ENCODE measurements around the gene SLC15A5.

SLC15A5 gene, protein sequence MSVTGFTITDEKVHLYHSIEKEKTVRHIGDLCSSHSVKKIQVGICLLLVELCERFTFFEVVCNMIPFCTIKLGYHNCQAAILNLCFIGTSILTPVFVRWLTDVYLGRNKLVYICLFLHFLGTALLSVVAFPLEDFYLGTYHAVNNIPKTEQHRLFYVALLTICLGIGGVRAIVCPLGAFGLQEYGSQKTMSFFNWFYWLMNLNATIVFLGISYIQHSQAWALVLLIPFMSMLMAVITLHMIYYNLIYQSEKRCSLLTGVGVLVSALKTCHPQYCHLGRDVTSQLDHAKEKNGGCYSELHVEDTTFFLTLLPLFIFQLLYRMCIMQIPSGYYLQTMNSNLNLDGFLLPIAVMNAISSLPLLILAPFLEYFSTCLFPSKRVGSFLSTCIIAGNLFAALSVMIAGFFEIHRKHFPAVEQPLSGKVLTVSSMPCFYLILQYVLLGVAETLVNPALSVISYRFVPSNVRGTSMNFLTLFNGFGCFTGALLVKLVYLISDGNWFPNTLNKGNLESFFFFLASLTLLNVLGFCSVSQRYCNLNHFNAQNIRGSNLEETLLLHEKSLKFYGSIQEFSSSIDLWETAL

GRCh38 chr12:16277585-16277984 lies at the start of gene SLC15A5:
TSS of gene SLC15A5 (minus strand) at chr12:16277685. CDS start at chr12:16277685, 0 bp downstream.
- DNase-seq (ENCODE audit: low read depth) = no peak

DNA sequence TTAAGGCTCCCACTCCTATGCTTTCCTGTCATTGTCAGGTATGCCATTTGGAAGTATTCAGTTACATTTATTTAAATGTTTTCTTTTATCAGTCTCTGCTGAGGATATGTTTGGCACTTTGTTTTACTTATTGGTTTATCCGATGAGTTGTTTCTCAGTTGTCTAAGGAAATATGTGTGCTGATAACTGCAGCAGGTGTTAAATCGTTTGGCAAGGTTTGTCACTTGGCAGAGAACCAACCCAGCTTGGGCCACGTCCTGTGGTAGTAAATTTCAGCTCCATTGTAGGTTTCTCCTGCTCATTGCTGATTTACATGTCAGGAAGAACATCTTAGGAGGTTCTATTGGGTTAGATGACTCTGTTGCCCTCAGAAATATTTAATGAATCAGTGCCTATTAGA lies 47.9 kb upstream of the SLC15A5 start:
- DNase-seq (ENCODE audit: low read depth) = no peak

DNA sequence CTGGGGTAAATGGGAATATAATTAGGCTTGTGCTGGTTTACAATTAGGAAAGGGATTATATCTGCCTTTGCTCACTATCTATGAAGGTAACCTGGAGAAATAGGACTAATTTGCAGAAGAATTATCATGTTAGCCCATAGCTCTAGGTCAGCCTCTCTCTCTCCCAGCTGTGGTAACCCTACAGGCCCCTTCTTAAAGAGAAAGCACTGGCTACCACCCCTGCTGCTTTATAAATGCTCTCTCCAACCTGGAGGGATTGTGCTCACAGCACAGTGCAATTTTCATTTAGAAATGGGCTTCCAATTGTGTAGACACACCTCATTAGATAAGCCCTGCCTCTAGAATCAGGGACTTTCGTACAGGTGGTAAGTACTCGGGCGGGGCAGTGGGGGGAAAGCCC lies 47.3 kb upstream of the SLC15A5 start:
- no peak for DNase-seq (ENCODE audit: low read depth)

- DNase-seq (ENCODE audit: low read depth) = no peak
Observed at GRCh38 chr12:16324272-16324671, 46.8 kb upstream of the SLC15A5 start.

DNA sequence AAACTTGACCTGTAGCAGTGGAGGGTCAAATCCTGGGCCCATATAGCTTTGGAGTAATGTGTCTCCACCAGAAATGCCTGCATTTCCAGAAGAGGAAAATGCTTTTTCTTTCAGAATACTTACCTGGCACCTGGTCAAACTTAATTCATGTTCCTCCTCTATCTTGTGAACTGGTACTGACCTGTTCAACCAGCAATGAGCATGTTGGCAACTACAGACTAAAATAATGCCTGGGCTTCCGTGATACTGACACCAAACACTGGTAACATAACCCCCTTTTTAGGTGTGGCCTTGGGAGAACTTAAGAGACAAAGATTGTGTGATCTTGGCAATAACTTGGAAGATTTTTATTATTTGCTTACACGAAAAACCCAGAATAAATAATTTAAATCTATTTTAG lies 46.2 kb upstream of the SLC15A5 start:
- no peak for DNase-seq (ENCODE audit: low read depth)

- no peak for DNase-seq (ENCODE audit: low read depth)
Observed at GRCh38 chr12:16323010-16323409, 45.5 kb upstream of the SLC15A5 start.

- DNase-seq (ENCODE audit: low read depth) = no peak
Observed at GRCh38 chr12:16310934-16311333, 33.4 kb upstream of the SLC15A5 start.

GRCh38 chr12:16307856-16308475 lies 30.5 kb upstream of the SLC15A5 start:
- DNase-seq (ENCODE audit: low read depth) = no peak

DNA sequence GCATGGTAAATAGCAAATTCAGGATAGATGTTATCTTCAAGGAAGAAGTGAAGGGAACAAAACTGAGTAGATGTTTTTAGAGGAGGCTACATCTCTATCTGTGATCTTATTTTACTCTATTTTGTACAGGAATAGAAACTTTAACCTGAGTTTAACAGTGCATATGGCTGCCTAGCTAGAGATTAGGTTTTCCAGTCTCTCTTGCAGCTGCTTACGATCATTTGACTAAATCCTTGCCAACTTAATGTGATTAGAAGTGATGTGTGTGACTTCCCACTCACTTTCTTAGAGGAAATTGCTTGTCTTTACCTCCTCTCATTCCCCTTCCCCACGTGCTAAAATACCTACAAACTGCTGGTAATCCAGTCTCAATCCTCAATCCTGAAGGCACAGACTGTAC lies 26.5 kb upstream of the SLC15A5 start:
- DNase-seq (ENCODE audit: low read depth) = no peak

DNA sequence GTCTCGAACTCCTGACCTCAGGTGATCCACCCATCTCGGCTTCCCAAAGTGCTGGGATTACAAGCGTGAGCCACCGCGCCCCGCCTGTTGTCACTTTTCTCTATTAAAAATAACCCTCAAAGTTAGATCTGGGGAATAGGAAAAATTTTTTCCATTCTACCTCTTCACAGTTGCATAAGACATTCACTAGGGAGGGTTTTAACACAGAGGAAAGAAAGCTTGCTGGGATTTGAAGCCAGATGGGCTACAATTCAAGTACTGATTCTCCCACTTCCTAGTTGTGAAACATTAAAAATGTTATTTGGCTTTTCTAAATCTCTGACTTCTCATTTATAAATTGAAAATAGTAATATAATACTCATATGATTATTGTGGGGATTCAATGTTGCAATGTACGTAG lies 23.3 kb upstream of the SLC15A5 start:
- DNase-seq (ENCODE audit: low read depth) = no peak

DNA sequence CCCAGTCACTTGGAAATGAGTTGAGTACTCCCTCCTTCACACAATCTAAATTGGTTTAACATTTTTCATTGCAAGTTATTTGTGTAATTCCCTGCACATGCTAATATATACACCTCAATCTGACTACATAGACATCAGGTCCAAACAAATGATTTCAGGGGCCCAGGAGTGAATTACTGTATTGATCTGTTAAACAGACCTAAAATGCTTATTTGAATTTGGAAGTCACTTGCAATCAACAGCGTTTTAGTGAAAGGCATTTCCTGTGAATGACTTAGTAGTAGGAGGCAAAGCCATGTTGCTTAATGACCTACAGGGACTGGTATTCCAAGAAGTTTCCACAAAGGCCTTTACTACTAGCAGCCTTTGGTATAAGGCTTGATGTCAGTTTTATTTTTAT lies 22.6 kb upstream of the SLC15A5 start:
- no peak for DNase-seq (ENCODE audit: low read depth)

DNA sequence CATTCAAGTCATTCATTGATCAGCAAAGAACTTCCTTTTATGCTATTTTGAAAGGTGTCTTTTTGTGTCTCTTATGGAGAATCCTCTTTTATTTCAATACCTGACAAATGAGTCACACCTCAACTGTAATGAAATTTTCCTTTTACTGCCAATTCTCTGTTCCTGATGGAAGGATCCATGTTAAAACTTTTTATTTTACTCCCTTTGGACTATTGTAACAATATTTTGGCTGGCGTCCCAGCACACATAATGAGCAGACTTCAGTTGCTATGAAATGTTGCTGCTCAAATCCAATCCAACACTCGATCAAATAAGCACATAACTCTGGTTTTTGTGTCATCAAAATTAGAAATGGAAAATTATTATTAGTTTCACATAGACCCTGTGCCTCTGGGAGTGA lies 21.9 kb upstream of the SLC15A5 start:
- DNase-seq (ENCODE audit: low read depth) = no peak

DNA sequence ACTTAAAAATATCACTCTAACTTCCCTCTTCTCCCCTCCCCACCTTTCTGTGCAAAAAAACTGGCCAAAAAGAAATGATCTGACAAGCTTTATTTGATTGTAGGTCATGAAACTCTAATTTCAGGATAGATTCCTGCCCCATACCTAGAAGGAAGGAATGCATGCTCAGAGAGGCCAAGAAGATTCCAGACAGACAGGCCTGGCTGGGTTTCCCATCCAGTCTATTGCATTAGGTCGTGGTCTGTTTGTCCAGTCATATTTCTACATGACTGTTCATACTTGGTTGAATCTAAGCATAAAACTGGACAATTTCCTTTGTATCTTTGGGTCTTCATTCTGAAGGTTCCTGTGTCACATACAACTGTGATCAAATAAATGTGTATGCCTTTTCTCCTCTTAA lies 20.0 kb upstream of the SLC15A5 start:
- no peak for DNase-seq (ENCODE audit: low read depth)

DNA sequence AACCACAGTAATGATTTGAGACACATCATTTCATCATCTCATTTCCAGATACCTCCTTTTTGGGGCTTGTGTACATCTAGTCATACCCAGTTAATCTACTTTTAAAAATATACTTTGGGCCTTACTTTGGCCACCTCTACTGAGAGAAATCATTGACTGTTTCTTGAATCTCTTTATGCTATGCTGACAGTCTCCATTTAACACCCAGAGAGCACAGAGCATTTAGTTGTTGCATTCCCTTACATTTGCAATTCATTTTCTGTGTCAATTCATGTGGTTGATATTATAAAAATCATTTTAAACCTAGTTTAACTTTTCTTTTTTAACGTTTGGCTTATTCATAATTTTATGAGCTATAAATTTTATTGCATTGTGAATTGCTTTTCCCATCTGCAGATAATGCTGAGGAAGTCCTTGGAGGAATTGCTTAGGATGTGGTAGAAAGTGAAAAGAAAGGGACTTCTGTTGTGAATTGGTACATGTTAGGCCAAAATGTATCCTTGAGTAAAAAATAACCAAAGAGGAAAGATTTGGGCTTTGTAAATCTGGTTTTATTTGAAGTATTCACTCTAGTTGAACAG lies 17.0 kb upstream of the SLC15A5 start:
- DNase-seq (ENCODE audit: low read depth) = no peak

DNA sequence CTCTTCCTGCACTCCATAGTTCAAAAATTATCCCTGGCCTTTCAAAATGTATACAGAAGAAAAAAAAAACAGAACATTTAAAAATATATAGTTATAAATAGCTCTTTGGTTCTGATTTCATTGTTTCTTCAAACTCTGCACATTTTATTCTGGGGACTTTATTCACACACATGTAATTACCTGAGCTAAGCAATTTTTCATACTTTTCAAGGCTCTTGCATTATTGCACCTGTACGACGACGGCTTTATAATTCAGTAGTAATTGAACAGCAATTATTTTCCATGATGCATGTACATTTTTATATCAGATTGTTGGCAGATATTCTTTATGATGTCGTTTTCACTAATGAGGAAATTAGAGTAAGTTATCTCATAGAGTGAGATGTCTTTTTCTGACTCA lies 13.5 kb upstream of the SLC15A5 start:
- no peak for DNase-seq (ENCODE audit: low read depth)

DNA sequence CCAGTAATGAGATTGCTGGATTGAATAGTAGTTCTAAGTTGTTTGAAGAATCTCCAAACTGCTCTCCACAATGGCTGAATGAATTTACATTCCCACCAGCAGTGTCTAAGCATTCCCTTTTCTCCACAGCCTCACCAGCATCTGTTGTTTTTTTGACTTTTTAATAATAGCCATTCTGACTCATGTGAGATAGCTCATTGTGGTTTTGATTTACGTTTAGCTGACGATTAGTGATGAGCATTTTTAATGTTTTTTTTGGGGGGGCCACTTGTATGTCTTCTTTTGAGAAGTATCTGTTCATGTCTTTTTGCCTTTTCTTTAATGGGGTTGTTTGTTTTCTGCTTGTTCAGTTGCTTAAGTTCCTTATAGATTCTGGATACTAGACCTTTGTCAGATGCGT lies 8.1 kb upstream of the SLC15A5 start:
- no peak for DNase-seq (ENCODE audit: low read depth)

DNA sequence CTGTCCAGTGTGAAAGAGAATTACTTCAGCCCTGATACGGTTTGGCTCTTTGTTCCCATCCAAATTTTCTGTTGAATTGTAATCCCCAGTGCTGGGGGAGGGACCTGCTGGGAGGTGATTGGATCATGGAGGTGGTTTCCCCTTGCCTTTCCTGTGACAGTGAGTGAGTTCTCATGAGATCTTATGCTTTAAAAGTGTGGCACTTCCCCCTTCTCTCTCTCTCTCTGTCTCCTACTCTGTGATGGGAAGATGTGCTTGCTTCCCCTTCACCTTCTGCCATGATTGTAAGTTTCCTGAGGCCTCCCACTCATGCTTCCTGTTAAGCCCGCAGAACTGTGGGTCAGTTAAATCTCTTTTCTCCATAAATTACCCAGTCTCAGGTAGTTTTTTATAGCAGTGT lies 5.5 kb upstream of the SLC15A5 start:
- DNase-seq (ENCODE audit: low read depth) = no peak

DNA sequence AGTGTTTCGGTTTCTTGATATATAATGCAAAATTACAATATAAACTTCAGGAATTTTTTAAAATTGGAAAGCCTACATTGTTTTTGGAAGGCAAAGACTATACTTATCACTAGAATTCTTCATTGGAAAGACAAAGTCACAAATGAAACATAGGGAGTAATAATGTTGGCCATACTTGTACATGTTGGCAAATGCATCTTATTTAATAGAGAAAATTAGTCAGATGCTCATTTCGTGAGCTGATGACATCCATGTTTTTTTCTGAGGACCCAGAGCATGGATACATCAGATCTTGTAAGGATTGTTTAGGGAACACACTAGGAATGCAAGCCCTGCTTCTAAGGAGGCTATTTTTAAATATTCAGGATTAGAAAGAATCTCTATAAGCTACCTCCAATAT lies 4.6 kb upstream of the SLC15A5 start:
- DNase-seq (ENCODE audit: low read depth) = no peak

GRCh38 chr12:16281157-16281556 lies 3.7 kb upstream of the SLC15A5 start:
- no peak for DNase-seq (ENCODE audit: low read depth)

DNA sequence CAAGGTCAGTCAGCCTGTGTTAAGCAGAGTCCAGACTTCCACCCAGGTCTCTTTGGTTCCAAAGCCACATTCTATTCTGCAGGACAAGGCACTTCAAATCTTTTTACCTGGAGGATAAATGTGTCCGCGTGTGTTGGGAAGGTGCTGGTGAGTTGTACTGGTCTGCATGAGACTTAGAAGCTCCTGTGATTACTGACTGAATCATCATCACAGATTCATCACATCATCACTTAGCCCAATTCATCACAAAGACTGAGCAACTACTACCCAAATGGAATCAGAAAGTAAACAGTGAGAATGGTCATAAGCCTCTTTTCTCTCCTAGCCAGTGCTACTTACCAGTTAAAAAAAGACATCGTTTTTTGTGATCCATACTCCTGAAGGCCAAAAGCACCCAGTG lies 5.3 kb downstream of the SLC15A5 start:
- no peak for DNase-seq (ENCODE audit: low read depth)

DNA sequence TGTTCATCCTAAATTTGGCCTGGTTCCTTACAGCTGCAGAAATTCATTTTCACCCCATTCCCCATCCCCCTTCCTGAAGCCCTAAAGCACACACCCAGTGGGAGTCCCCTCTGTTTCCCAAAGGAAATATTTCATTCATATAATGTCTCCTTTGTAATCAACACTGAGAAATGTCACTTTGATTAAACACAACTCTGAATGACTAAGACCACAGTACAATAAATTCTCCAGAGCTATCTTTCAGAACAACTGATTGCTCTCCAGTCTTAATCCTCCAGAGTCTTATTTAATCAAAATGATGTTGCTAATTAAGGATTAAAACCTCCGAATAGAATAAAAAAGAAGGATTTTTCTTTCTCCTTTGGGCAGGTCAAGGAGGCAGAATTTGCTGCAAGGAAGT lies 6.4 kb downstream of the SLC15A5 start:
- no peak for DNase-seq (ENCODE audit: low read depth)

DNA sequence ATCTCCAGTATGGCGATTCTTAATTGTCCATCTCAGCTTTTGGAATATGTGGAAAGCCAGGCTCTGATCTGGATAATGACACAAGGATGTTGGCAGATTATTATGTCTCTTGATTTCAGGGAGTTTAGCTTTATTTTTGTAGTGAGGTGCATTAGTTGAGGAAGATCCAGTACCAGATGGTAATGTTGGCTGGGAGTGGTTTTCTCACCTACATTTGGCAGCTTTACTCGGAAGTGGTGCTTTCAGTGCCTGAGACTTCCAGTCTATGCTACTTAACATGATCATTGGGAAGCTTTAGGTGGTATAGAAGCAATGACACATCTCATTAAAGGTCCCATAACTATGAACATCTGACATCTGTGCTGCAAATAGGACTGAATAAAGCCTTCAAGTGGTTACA lies 7.5 kb downstream of the SLC15A5 start:
- DNase-seq (ENCODE audit: low read depth) = no peak

- DNase-seq (ENCODE audit: low read depth) = no peak
Observed at GRCh38 chr12:16266085-16266484, 11.4 kb downstream of the SLC15A5 start.

Measured in GM04504 (cell line).